Stimulated activated CD8-positive, alpha-beta memory T cell treated with anti-CD3 and anti-CD28 coated beads, Interleukin-15, amount 100 ng/mL, for 1 hour (primary cell): ENCODE results near the gene CDS1.
"Not testable (repeated sequence)": the region's sequence is repeated elsewhere in the genome, so short reads cannot be mapped to it uniquely, and the experiment has no call there.

Source experiments
- DNase-seq: peaks from one replicate; pipeline ENCODE4 v3.0.0-alpha.2; 2020; ENCODE audit warnings: low read depth

The CDS1 gene

DNA sequence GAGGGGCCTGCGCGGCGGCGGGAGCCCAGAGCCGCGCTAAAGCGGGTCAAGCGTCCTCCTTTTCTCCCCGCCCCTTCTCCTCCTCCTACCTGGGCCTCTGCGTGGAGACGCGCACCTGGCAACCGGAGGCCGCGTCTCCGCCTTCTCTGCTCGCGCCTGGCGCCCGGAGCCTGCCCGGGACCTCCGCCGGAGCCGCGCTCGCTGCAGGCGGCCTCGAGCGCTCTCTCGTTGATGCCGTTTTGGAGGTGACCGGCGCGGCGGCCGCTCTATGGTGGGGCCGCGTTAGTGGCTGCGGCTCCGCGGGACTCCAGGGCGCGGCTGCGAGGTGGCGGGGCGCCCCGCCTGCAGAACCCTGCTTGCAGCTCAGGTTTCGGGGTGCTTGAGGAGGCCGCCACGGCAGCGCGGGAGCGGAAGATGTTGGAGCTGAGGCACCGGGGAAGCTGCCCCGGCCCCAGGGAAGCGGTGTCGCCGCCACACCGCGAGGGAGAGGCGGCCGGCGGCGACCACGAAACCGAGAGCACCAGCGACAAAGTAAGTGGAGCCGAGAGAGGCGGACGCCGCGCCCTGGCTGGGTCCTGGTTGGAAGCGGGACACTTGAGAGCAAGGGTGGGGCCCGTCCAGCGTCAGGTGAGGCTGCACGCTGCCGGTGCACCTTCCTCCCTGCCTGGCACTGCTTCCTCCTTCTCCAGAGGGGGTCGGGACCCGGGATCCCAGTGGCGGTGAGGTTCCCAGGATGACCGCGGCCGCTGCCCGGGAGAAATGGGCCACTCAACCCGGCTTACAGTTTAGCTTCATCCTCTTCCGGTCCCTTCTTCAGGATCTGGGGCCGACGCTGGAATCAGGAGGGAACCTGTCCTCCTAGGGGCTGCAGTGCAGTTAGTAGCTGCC, at the start of gene CDS1:
Gene CDS1 (plus strand): TSS at position 140 of the 888 bp plus-strand sequence. CDS start 275 bp downstream, at position 415.
- peak; percentile 11 for DNase-seq

DNA sequence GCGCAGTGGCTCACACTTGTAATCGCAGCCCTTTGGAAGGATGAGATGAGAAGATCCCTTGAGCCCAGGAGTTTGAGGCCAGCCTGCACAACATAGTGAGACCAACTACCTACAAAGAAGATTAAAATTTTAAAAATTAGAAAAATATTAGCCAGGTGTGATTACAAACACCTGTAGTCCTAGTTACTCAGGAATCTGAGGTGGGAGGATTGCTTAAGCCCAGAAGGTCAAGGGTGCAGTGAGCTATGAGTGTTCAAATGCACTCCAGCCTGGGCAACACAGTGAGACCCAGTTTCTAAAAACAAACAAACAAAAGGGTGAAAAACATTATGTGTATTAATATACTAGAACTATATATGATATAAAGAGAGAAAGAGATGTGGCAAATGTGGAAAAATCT, 47.0 kb upstream of the CDS1 start:
- no peak for DNase-seq

DNA sequence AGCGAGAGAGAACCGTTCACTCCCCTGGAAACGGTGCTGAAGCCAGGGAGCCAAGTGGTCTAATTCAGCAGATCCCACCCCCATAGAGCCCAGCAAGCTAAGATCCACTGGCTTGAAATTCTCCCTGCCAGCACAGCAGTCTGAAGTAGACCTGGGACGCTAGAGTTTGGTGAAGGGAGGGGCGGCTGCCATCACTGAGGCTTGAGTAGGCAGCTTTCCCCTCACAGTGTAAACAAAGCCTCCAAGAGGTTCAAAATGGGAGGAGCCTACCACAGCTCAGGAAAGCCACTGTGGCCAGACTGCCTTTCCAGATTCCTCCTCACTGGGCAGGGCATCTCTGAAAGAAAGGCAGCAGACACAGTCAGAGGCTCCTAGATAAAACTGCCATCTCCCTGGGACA, 37.8 kb upstream of the CDS1 start:
- DNase-seq, result no peak

DNA sequence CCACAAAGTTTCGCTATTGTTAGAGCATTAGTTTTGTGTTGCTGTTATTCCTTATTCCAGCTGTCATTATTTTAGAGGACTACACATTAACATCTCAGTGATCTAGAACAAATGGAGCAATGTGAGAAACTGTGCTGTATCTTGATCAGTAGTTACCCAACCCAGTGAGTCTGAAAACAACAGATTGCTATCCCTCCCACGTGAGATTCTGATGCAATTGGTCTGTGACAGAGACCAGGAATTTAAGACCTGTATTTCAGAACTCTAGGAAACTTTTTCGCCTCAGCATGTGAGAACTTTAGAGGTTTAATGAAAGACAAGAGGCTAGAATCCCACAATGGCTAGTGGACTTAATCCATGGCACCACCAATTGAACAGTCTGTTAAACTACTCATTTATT, 35.7 kb upstream of the CDS1 start:
- DNase-seq, result no peak

DNA sequence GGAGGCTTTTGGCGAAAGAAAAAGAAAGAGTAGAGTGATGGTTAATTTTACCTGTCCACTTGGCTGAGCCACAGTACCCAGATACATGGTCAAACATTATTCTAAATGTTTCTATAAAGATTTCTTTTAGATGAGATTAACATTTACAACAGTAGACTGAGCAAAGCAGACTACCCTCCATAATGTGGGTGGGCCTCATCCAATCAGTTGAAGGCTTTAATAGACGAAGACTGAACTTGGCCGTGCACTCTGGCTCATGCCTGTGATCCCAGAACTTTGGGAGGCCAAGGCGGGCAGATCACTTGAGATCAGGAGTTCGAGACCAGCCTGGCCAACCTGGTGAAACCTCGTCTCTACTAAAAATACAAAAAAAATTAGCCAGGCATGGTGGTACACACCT, 33.7 kb upstream of the CDS1 start:
- DNase-seq, result not testable (repeated sequence)

DNA sequence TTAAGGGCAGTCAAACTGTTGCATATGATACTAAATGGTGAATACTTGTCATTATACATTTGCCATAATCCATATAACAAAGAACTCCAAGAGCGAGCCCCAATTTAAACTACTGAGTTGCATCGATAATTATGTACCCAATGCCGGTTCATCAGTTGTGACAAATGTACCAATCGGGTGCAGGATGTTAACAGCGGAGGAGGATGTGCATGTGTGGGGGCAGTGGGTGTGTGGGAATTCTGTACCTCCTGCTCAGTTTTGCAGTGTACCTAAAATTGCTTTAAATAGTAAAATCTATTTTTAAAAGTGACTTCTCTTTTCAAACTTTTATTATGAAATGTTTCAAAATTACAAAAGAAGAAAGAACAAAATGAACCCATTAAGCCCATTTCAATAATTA, 20.8 kb upstream of the CDS1 start:
- no peak for DNase-seq

DNA sequence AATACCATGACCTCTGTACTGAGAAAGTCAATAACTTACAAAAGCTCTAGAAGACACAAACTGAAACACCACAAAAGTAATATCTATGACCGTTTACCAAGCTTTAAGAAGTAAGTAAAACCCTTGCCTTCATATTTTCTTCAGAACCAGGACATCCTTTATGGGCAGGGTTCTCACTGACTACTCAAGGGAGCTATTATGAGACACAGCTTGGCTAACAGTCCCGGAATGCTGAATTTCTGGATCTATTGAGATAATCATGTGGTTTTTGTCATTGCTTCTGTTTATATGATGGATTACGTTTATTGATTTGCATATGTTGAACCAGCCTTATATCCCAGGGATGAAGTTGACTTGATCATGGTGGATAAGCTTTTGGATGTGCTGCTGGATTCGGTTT, 19.9 kb upstream of the CDS1 start:
- DNase-seq, result no peak

DNA sequence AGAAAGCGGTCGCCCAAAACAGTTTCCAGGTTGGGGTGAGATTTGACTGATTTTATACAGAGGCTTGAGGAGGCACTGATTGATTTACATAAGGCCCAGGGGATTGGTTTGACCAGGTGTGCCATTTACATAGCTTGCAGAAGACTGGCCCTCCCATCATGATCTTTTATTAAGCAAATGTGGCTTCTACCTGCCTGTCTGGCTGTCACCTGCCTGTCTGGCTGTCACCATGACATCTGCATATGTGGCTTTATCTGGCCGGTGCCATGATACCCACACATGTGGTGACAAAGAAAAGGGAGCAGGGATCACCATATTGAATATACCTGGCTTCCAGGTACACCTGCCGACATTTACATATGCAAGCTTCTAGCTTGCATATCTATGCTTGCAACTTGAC, 17.0 kb upstream of the CDS1 start:
- DNase-seq, result no peak

DNA sequence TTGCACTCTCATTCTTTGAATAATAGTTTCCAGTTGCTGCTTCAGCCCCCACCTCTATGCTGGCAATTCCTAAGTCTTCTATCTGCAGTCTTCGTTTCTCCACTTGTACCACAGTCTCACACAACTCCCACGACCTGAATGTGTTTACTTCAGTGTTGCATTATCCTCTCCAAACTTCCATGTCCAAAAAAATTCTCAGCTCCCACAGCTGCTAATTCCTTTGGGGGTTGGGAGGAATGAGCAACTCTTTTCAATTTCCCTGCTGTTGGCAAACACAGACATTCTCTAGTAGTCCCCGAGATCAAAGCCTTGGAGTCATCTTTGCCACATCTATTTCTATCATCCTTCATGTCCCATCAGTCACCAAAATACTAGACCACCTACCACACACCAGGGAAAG, 14.4 kb upstream of the CDS1 start:
- no peak for DNase-seq

DNA sequence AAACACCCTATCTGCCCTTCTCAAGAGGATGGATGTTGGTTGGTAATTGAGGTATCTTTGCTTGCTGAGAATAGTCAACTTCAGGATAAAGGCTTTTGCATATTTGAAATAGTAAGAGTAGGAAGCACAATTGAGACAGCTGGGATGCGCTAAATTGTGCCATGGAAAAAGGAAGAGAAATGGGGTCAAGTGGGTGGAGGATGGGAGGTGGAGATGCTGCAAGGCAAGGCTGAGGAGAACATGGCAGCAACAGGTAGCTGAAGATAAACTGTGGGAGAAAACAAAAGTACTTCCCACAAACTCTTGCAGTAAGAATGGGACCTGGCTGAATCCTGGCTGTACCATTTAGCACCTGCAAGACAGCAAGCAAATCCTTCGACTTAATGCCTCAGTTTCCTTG, 13.9 kb upstream of the CDS1 start:
- DNase-seq, result no peak

DNA sequence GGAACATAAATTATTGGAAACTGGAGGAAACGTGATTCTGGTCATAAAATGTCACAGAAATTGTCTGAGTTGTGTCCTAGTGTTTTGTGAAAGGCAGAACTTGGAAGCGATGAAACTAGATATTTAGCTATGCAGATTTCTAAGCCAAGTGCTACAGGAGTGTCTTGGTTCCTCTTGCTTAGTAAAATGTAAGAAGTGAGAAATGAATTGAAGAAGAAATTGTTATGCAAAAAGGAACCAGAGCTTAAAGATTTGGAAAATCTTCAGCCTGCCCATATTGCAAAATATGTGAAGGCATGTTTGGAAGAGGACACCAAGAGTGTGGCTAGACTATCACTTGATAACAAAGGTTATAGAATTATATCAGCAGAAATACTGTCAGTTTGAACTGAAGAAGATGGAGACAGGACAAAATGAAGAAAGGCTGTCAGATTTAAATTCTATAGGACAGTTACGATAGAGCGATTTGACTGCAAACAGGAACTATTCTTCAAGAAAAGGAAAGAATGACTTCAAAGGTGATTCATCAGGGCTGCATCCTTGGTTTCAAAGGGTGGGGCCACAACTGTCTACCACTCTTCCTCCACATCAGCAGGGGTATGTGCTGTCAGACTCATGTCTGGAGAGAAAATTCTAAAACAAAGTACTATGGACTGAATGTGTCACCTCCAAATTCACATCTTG, 9.4 kb upstream of the CDS1 start:
- no peak for DNase-seq

DNA sequence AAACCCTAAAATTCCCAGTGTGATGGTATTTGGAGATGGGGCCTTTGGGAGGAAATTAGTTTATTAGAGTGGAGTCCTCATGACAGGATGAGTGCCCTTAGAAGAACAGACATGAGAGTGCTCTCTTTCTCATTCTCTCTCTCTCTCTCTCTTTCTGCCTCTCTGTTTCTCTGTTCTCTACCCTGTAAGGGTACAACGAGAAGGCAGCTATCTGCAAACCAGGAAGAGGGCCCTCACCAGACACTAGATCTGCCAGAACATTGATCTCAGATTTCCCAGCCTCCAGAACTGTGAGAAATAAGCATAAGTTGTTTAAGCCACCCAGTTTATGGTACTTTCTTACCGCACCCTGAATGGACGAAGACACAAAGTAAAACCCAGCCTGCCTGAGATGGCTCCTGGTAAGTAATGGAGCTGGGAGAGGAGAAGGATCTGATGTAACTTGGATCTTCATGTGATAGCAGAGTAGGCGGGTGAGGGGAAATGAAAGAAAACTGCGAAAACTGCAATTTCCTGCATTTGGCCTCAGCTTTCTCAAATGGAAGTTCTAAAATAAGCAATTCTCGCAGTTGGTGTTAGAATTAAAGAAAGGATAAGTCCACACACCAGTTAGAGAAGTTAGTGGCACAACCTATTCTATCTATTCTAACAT, 8.7 kb upstream of the CDS1 start:
- no peak for DNase-seq

DNA sequence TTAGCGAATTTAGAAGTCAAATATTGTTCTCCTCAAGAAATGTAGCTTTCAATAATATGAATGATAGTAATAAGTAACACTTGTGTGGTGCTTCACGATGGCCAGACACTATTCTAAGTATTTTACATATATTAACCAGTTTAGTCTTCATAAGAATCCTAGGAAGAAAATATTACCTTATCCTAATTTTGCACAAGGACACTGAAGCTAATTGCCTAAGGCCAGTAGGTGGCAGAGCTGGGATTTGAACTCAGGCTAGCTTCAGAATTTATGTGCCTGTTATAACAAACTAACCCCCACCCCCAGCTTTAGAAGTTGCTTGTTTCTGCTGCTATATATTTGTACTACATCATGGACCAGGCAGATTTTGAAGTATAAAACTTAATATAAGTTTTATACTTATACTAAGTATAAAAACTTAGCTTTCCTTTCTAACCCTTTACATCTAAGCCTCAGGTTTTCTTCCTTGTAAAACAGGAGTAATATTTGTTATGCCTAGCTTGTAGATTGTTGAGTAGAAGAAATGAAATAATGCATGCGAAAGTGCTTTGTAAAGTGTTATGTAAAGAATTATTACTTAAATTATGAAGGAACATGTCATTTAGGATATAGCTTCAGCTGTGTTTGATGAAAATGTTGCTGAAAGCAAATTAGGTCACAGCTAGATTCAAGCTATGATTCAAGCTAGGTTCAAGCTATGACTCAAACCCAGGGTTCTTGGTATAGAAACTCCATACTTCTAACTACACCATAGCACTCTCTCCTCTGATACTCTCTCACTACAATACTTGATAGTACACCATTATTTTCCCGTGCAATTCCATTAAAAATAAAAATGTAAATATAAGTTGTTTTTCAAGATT, 4.2 kb upstream of the CDS1 start:
- DNase-seq, result no peak

DNA sequence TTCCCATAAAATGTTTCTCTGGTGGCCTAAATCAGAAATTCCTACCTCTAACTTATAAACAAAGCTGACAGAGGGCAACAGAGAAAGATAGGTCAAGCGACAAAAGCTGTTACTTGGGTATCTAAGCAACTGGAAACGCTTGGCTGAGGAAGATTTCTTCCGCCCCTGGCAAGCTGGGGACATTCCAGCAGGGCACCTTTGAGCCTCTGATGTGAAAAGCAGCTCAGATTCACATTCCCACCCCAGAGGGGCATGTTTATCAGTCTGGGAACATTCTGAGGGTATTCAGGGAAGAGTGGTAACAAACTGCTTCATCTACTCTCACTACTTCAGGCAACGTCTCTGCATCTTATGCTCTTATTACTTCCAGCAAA, 3.5 kb upstream of the CDS1 start:
- no peak for DNase-seq

DNA sequence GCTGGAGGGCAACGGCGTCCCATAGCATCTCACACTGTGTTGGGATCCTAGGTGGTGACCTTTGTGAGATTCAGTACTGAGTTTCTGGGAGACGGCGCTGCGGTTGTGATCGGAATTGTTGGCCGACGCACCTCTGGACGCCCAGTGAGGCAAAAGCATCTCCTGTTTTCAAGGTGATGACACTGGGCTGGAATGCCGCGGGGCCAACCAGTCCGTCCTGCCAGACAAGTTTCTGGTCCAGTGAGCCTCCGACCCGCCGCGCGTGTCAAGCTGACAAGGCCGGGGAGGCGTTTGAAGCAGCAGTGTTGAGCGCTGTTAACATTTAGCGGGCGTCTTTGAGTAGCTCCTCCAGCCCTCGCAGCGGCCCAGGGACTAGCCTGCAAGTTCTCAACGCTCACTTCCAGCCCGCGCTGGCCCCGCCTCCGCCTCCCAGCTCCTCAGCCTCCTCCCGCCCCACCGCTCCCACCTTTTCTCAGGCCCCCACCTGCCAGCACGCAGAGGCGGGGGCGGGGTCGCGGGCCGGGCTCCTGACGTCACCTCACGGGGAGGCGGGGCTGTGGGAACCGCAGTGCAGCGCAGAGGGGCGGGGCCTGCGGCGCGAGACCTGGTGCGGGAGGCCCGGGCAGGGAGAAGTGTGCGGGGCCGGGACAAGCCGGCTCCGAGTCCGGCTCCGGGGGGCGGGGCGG, 482 bp upstream of the CDS1 start:
- DNase-seq, result peak; percentile 74

DNA sequence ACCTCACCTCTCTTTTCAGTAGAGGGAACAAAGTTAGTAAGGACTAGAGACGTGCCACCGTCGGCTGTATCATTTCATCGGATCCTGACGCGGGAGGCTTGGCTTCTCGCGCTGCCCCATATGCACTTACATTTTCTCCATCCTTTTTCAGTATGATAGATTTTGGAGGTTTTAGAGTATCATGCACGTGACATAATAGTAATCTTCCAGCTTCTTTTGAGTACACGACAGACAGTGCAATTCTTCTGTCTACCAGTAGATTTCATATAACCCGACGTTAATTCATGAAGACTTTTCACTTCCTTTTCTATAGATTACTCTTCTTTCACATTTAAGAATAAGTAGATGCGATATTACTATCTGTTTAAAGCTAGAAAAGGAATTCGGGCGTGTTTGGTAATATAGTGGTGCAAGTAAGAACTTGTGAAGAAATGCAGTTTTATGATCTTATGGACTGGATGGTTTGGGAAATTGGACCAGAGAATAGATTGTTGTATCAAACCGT, 1.0 kb downstream of the CDS1 start:
- no peak for DNase-seq

DNA sequence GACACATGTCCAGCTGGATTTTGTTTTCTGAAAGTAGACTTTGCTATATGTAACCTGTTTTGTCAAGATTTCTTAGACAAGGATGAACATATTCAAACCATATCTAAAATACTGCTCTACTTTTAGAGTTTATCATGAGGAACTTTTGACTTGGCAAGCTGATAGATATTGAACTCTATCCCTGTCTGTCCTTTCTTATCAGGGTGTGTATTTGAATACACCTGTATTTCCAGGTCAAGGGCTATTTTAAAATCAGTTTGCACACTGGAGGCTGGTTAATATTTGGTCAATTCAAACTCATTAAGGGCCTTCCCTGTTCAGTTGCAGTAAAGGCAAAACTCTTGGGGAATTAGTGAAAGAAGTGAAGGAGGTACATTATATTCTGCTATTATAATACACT, 2.3 kb downstream of the CDS1 start:
- DNase-seq, result no peak

DNA sequence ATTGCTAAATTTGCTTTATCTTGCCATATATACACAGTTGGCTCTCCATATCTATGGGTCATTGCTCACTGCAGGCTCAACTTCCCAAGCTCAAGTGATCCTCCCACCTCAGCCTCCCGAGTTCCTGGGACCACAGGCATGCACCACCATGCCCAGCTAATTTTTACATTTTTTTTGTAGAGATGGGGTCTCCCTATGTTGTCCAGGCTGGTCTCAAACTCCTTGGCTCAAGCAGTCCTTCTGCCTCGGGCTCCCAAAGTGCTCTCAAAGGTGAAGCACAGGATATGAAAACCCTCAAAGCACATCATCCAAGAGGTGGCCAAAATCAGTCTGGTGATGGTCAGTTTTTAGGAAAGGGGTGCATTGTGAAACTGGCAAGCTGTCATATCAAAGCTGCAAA, 11.8 kb downstream of the CDS1 start:
- DNase-seq, result no peak

DNA sequence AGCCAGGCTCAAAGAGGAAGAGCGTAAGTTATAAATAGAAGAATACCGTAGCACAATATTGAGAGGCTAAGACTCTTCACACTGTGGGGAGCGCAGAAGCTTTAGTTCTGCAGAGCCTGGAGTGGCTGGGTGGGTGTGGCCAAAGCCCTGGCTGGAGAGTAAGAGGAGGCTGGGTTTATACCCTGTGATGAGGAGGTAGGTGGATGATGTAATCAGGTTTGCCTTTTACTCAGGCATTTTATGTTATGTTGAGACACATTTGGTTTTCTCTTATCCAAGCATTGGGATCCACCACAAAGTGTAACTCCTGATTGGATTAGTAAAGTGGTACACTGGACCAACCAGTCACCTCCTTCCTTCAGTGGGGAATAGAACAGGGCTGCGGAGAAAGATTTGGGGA, 13.9 kb downstream of the CDS1 start:
- DNase-seq, result no peak

DNA sequence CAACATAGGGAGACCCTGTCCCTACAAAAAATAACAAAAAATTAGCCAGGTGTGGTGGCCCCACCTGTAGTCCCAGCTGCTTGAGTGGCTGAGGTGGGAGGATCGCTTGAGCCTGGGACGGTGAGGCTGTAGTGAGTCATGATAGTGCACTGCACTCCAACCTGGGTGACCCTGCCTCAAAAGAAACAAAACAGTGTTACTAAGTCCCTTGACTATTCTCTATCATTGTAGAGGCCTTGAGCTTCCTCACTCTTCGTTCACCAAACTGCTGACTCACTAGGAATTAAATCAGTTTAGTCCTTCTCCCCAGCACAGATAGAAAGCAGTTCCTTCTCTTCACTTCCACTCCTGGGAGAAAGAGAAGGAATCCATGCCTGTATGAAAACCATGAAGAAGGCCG, 14.5 kb downstream of the CDS1 start:
- DNase-seq, result no peak

DNA sequence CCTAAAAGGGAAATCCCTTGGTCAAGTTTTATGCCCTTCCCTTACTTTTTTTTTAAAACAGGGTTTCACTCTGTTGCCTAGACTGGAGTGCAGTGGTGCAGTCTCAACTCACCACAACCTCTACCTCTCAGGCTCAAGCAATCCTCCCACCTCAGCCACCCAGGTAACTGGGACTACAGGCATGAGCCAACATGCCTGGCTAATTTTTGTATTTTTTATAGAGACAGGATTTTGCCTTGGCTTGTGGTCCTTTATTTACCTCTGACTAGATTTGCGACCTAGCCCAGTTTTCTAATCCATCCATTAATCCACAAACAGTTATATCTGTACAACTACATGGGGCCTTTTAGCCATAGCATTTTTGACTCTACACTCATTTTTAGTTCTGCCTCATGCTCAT, 23.7 kb downstream of the CDS1 start:
- no peak for DNase-seq
